MCF 10A (cell line): ENCODE data around the gene CMTM7. TPM values are rescaled to one million over a fixed set of nuclear protein-coding genes. Genes with fewer than 3 reads are reported as not detected.

ENCODE experiments used
- BruUV-seq: library from RNA; stranded (reverse); fragments of 400-500 nt; replicated peaks from 2 replicates; lab custom pipeline; 2021; lab: Mats Ljungman, UMichigan
- CTCF ChIA-PET: fragments of 300-600 bp; sonication (Branson Sonifier 250); formaldehyde crosslinking; extraction: SDS; loops from one replicate; lab custom pipeline; 2021; ENCODE audit warnings: antibody characterized with exemption, inconsistent platforms; lab: Yijun Ruan, JAX
- POLR2A ChIA-PET: fragments of 300-600, 350-650 bp; sonication (Branson Sonifier 250); formaldehyde crosslinking; extraction: SDS; loops from one replicate; lab custom pipeline; 2020; ENCODE audit warnings: antibody characterized with exemption, inconsistent platforms; lab: Yijun Ruan, JAX
- DNase-seq: peaks from one replicate; pipeline ENCODE4 v3.0.0-alpha.2; 2018; ENCODE audit not compliant: unreplicated experiment
- H3K27ac Mint-ChIP-seq: one replicate; pipeline ENCODE4 v1.8.0; 2022; ENCODE audit warnings: mild to moderate bottlenecking, low read depth, mixed read lengths; ENCODE audit not compliant: unreplicated experiment
- H3K27me3 Mint-ChIP-seq: one replicate; pipeline ENCODE4 v1.8.0; 2022; ENCODE audit warnings: mixed read lengths; ENCODE audit not compliant: insufficient read depth, unreplicated experiment
- H3K36me3 Mint-ChIP-seq: one replicate; pipeline ENCODE4 v1.8.0; 2022; ENCODE audit warnings: mild to moderate bottlenecking, moderate library complexity, mixed read lengths; ENCODE audit not compliant: insufficient read depth, unreplicated experiment
- H3K4me1 Mint-ChIP-seq: one replicate; pipeline ENCODE4 v1.8.0; 2022; ENCODE audit warnings: mixed read lengths; ENCODE audit not compliant: insufficient read depth, unreplicated experiment
- H3K4me3 Mint-ChIP-seq: one replicate; pipeline ENCODE4 v1.8.0; 2022; ENCODE audit warnings: mild to moderate bottlenecking, moderate library complexity, mixed read lengths; ENCODE audit not compliant: unreplicated experiment
- H3K9me3 Mint-ChIP-seq: one replicate; pipeline ENCODE4 v1.8.0; 2022; ENCODE audit warnings: mixed read lengths; ENCODE audit not compliant: unreplicated experiment
- CTCF ChIP-seq: fragments of 200-600 bp; IDR thresholded peaks from one replicate; pipeline ENCODE4 v1.8.0; 2022; ENCODE audit warnings: antibody characterized with exemption, mild to moderate bottlenecking; ENCODE audit not compliant: unreplicated experiment
- intact Hi-C: fragments of 100-400 bp; cut with micrococcal nuclease; formaldehyde crosslinking; loops from 2 replicates; pipeline ENCODE4 v1.14.1; 2022
- total RNA-seq: library from RNA; stranded (reverse); gene quantifications from 2 replicates; pipeline ENCODE4 v1.2.3, GENCODE V29; 2022

Gene CMTM7
- total RNA-seq, 1 experiment from 2014 or later, result 14.3 TPM

GRCh38 chr3:32450426-32450825 lies 58.8 kb downstream of the CMTM7 start:
- DNase-seq, result no peak
- BruUV-seq, result no TSS peak
- no peak for TF ChIP-seq CTCF
- Mint-ChIP-seq H3K4me3 (no peak overlapping the region), H3K27ac (no peak overlapping the region), H3K27me3 (no peaks in the 10 kb centered on the region), H3K4me1 (no peaks in the 10 kb centered on the region), H3K36me3 (peaks cover 21% of the 10 kb centered on the region), H3K9me3 (peaks cover 10% of the 10 kb centered on the region)
- POLR2A ChIA-PET, result no interaction called here
- CTCF ChIA-PET, result interaction anchor here (0.6 to 1.6 kb wide), 5 partner anchors 9 to 725 kb away, joined by 3 to 6 read pairs (median 3); no protein-coding TSS in a partner anchor
- intact Hi-C loops, result no loop called here

- no peak for TF ChIP-seq CTCF
- no peaks in the 10 kb centered on the region for H3K4me1 Mint-ChIP-seq
- no TSS peak for BruUV-seq
- CTCF ChIA-PET, result interaction anchor here (0.6 to 1.6 kb wide), 4 partner anchors 9 to 636 kb away, joined by 3 to 6 read pairs (median 3); no protein-coding TSS in a partner anchor
- POLR2A ChIA-PET, result no interaction called here
- H3K36me3 Mint-ChIP-seq, result peaks cover 26% of the 10 kb centered on the region
- H3K27ac Mint-ChIP-seq, result no peak overlapping the region
- no peak for DNase-seq
- intact Hi-C loops, result no loop called here
- peaks cover 10% of the 10 kb centered on the region for H3K9me3 Mint-ChIP-seq
- H3K27me3 Mint-ChIP-seq, result no peaks in the 10 kb centered on the region
- no peak overlapping the region for H3K4me3 Mint-ChIP-seq
Observed at GRCh38 chr3:32450992-32451659, 59.5 kb downstream of the CMTM7 start.

GRCh38 chr3:32452009-32452408 lies 60.4 kb downstream of the CMTM7 start:
- no peaks in the 10 kb centered on the region for H3K27me3 Mint-ChIP-seq
- no peak for TF ChIP-seq CTCF
- no peak overlapping the region for H3K4me3 Mint-ChIP-seq
- CTCF ChIA-PET, result interaction anchor here (1.5 to 1.6 kb wide), 2 partner anchors 16 to 77 kb away, joined by 6 to 7 read pairs; no protein-coding TSS in a partner anchor
- peaks cover 18% of the 10 kb centered on the region for H3K36me3 Mint-ChIP-seq
- peaks cover 2% of the 10 kb centered on the region for H3K9me3 Mint-ChIP-seq
- POLR2A ChIA-PET, result no interaction called here
- H3K27ac Mint-ChIP-seq, result no peak overlapping the region
- intact Hi-C loops, result no loop called here
- BruUV-seq, result no TSS peak
- H3K4me1 Mint-ChIP-seq, result no peaks in the 10 kb centered on the region
- no peak for DNase-seq

- no TSS peak for BruUV-seq
- Mint-ChIP-seq H3K27me3 (no peaks in the 10 kb centered on the region), H3K27ac (no peak overlapping the region), H3K4me3 (no peak overlapping the region), H3K9me3 (no peaks in the 10 kb centered on the region), H3K36me3 (peaks cover 9% of the 10 kb centered on the region), H3K4me1 (no peaks in the 10 kb centered on the region)
- POLR2A ChIA-PET, result interaction anchor here (1.6 kb wide), 1 partner anchor 27 kb away, joined by 3 read pairs; no protein-coding TSS in a partner anchor
- CTCF ChIA-PET, result interaction anchor here (0.7 kb wide), 1 partner anchor 14 kb away, joined by 3 read pairs; no protein-coding TSS in a partner anchor
- intact Hi-C loops, result no loop called here
- no peak for DNase-seq
- no peak for TF ChIP-seq CTCF
Observed at GRCh38 chr3:32453346-32453745, 61.7 kb downstream of the CMTM7 start.
